Mammary microvascular endothelial cell (primary cell): ENCODE measurements around the gene NLRP3. TPM values are rescaled to one million over a fixed set of nuclear protein-coding genes. Genes with fewer than 3 reads are reported as not detected.

Experiments used
- total RNA-seq: library from RNA; depleted of rRNA; stranded (reverse); fragments of >200 nt; gene quantifications from 2 replicates; pipeline ENCODE4 v1.2.3, GENCODE V29; 2015

Gene NLRP3
- total RNA-seq, result 0.25 and 0.53 TPM in 2 replicates

GRCh38 chr1:247415423-247416361 is at the start of gene NLRP3:
Gene NLRP3 (plus strand): TSS chr1:247416173. CDS start chr1:247418801, 2,628 bp downstream.

Other genes with a start within 250 kb of the NLRP3 start
- 11.6 and 18.6 TPM in 2 replicates for gene ZNF124, start 244.2 kb upstream of the NLRP3 start, total RNA-seq
- not detected in 2 replicates for gene VN1R5, start 160.1 kb upstream of the NLRP3 start, total RNA-seq
- gene ZNF496, start 84.3 kb upstream of the NLRP3 start, total RNA-seq, result 31.1 and 34.4 TPM in 2 replicates
- not detected in 2 replicates for gene OR2B11, start 41.9 kb downstream of the NLRP3 start, total RNA-seq
- gene OR2C3, start 120.3 kb downstream of the NLRP3 start, total RNA-seq, result not detected in 2 replicates
- gene GCSAML, start 133.0 kb downstream of the NLRP3 start, total RNA-seq, result not detected in 2 replicates
- gene OR2G2, start 172.2 kb downstream of the NLRP3 start, total RNA-seq, result not detected in 2 replicates
- gene OR2G3, start 189.4 kb downstream of the NLRP3 start, total RNA-seq, result not detected in 2 replicates